SK-N-SH (cell line): ENCODE measurements around the gene S100A5. TPM values are rescaled to one million over a fixed set of nuclear protein-coding genes. Genes with fewer than 3 reads are reported as not detected.
A peak's percentile ranks its signal among the peaks of the same experiment; 100 is the strongest.

Experiments
- CTCF ChIA-PET: fragments of 300-600, 350-600 bp; formaldehyde crosslinking; extraction: SDS; loops from one replicate; lab custom pipeline; 2021; lab: Yijun Ruan, JAX
- POLR2A ChIA-PET: fragments of 350-600 bp; sonication (Branson Sonifier 250); formaldehyde crosslinking; extraction: SDS; loops from one replicate; lab custom pipeline; 2020; ENCODE audit warnings: antibody characterized with exemption, inconsistent platforms; lab: Yijun Ruan, JAX
- DNase-seq: peaks from one replicate; pipeline ENCODE4 v3.0.0; 2012
- H2AFZ ChIP-seq: fragments of 200-600 bp; sonication (generic); 2 replicates; pipeline ENCODE4 v1.8.1; 2016; ENCODE audit warnings: antibody characterized with exemption, mild to moderate bottlenecking, low read depth
- H3F3A ChIP-seq: fragments of 200-600 bp; sonication (generic); replicated peaks from 2 replicates; pipeline ENCODE3; 2016; ENCODE audit warnings: antibody characterized with exemption, mild to moderate bottlenecking; ENCODE audit not compliant: insufficient read depth
- H3K27ac ChIP-seq, 2 experiments: fragments of 200-500 bp in 1 of 2; fragments of 200-600 bp in 1 of 2; sonication (Bioruptor generic) in 1 of 2; sonication (generic), shearing (Covaris generic) in 1 of 2; 2 replicates each; pipeline versions ENCODE4 v1.5.1 to v1.6.1; 2014 to 2016; ENCODE audit warnings: low read depth in 2 of 2, inconsistent platforms in 1 of 2, low read length in 1 of 2, mild to moderate bottlenecking in 1 of 2, mixed read lengths in 1 of 2
- H3K27me3 ChIP-seq: fragments of 200-600 bp; sonication (generic), shearing (Covaris generic); 2 replicates; pipeline ENCODE4 v1.6.1; 2016; ENCODE audit warnings: mixed run types; ENCODE audit not compliant: insufficient read depth
- H3K36me3 ChIP-seq, 2 experiments: fragments of 200-500 bp in 1 of 2; fragments of 200-600 bp in 1 of 2; sonication (Bioruptor generic) in 1 of 2; sonication (generic) in 1 of 2; replicated peaks in 1 of 2; 2 replicates each; pipeline versions ENCODE3 to v1.5.1; 2014 to 2016; ENCODE audit warnings: low read length in 1 of 2, mild to moderate bottlenecking in 1 of 2; ENCODE audit not compliant: insufficient read depth in 2 of 2, control insufficient read depth in 1 of 2
- H3K4me1 ChIP-seq, 2 experiments: fragments of 200-500 bp in 1 of 2; fragments of 200-600 bp in 1 of 2; sonication (Bioruptor generic) in 1 of 2; sonication (generic), shearing (Covaris generic) in 1 of 2; 2 replicates each; pipeline versions ENCODE4 v1.5.1 to v1.6.1; 2014 to 2016; ENCODE audit warnings: low read depth in 1 of 2, low read length in 1 of 2, mixed run types in 1 of 2; ENCODE audit not compliant: insufficient read depth in 2 of 2, control insufficient read depth in 1 of 2
- H3K4me2 ChIP-seq: fragments of 200-600 bp; sonication (generic), shearing (Covaris generic); 2 replicates; pipeline ENCODE4 v1.6.1; 2017; ENCODE audit warnings: mixed run types
- H3K4me3 ChIP-seq, 2 experiments: fragments of 200-500 bp in 1 of 2; fragments of 200-600 bp in 1 of 2; sonication (Bioruptor generic) in 1 of 2; sonication (generic), shearing (Covaris generic) in 1 of 2; 2 replicates each; pipeline versions ENCODE4 v1.5.1 to v1.8.1; 2014 to 2016; ENCODE audit warnings: low read depth in 2 of 2, inconsistent platforms in 1 of 2, low read length in 1 of 2, mild to moderate bottlenecking in 1 of 2, mixed read lengths in 1 of 2, moderate library complexity in 1 of 2
- H3K79me2 ChIP-seq: fragments of 200-600 bp; sonication (generic); 2 replicates; pipeline ENCODE4 v1.8.1; 2017; ENCODE audit warnings: mild to moderate bottlenecking; ENCODE audit not compliant: insufficient read depth
- H3K9ac ChIP-seq: fragments of 200-600 bp; sonication (generic); 2 replicates; pipeline ENCODE4 v1.6.1; 2017; ENCODE audit warnings: mixed run types
- H3K9me2 ChIP-seq: fragments of 200-600 bp; sonication (generic); 2 replicates; pipeline ENCODE4 v1.6.1; 2017; ENCODE audit warnings: mixed run types
- H3K9me3 ChIP-seq: fragments of 200-600 bp; sonication (generic); 2 replicates; pipeline ENCODE4 v1.6.1; 2017; ENCODE audit warnings: mixed run types, mild to moderate bottlenecking, moderate library complexity
- H4K20me1 ChIP-seq: fragments of 200-600 bp; sonication (generic); 2 replicates; pipeline ENCODE4 v1.6.1; 2017; ENCODE audit warnings: mild to moderate bottlenecking, mixed run types; ENCODE audit not compliant: insufficient read depth
- CHD2 ChIP-seq: fragments of 150-350 bp; IDR thresholded peaks from 2 replicates; pipeline ENCODE4 v1.6.1; 2018; ENCODE audit warnings: low read length; ENCODE audit not compliant: partially characterized antibody
- ELF1 ChIP-seq: IDR thresholded peaks from 2 replicates; pipeline ENCODE4 v1.4.0; 2012
- EP300 ChIP-seq, 2 experiments: IDR thresholded peaks; 2 replicates each; pipeline versions ENCODE4 v1.4.0 to v1.6.1; 2012; ENCODE audit warnings: borderline replicate concordance in 1 of 2, low read depth in 1 of 2, low read length in 1 of 2
- EZH2phosphoT487 ChIP-seq: fragments of 200-600 bp; sonication (generic); IDR thresholded peaks from 2 replicates; pipeline ENCODE4 v1.6.1; 2017; ENCODE audit warnings: low read depth, mixed run types, mild to moderate bottlenecking, antibody characterized with exemption, moderate library complexity, borderline replicate concordance
- FOXJ3 ChIP-seq: sonication (generic); formaldehyde crosslinking; IDR thresholded peaks from 2 replicates; pipeline ENCODE4 v1.5.1; 2020; ENCODE audit warnings: mild to moderate bottlenecking, missing genetic modification reagents
- MEF2A ChIP-seq: IDR thresholded peaks from 2 replicates; pipeline ENCODE4 v1.4.0; 2012; ENCODE audit warnings: low read depth, borderline replicate concordance
- MXI1 ChIP-seq: IDR thresholded peaks from 2 replicates; pipeline ENCODE4 v1.6.1; 2012; ENCODE audit warnings: mild to moderate bottlenecking, low read depth, low read length, improper control_type of control experiment
- NFIC ChIP-seq: IDR thresholded peaks from 2 replicates; pipeline ENCODE4 v1.4.0; 2012; ENCODE audit warnings: borderline replicate concordance
- NRF1 ChIP-seq: IDR thresholded peaks from 2 replicates; pipeline ENCODE4 v1.6.1; 2012; ENCODE audit warnings: low read depth, mild to moderate bottlenecking, low read length
- PBX3 ChIP-seq: IDR thresholded peaks from 2 replicates; pipeline ENCODE4; 2012
- RXRA ChIP-seq: IDR thresholded peaks from 2 replicates; pipeline ENCODE4 v1.4.0; 2012; ENCODE audit warnings: low read depth, mild to moderate bottlenecking, borderline replicate concordance
- WGBS: methylation state at CpG from one replicate; pipeline ENCODE4 v1.1.6; 2017; ENCODE audit warnings: low lambda C conversion rate; 5-methylcytosine and 5-hydroxymethylcytosine counted together
- polyA plus RNA-seq, 3 experiments: library from polyadenylated mRNA; depleted of rRNA; stranded (reverse); fragments of >200 nt; gene quantifications; 2 replicates each; pipeline ENCODE4 v1.2.3, GENCODE V29; 2012
- TF ChIP-seq, protein P1 (sequence below): IDR thresholded peaks from 2 replicates; pipeline ENCODE4 v1.4.0; 2012; ENCODE audit warnings: low read depth
- TF ChIP-seq, protein P2 (sequence below): fragments of 150-350 bp; IDR thresholded peaks from 2 replicates; pipeline ENCODE4 v1.6.1; 2017; ENCODE audit warnings: antibody characterized with exemption, low read length, low read depth, borderline replicate concordance
- TF ChIP-seq, protein P3 (sequence below): IDR thresholded peaks from 2 replicates; pipeline ENCODE4 v1.6.1; 2012; ENCODE audit warnings: mild to moderate bottlenecking, low read depth, low read length, moderate library complexity
- TF ChIP-seq, protein P4 (sequence below): IDR thresholded peaks from 2 replicates; pipeline ENCODE4 v1.4.0; 2012; ENCODE audit warnings: low read depth, borderline replicate concordance
- TF ChIP-seq, protein P5 (sequence below): fragments of 200-600 bp; sonication (generic); IDR thresholded peaks from 2 replicates; pipeline ENCODE4 v1.6.1; 2017; ENCODE audit warnings: antibody characterized with exemption, mild to moderate bottlenecking, moderate library complexity

S100A5 gene
- polyA plus RNA-seq, 1 of the 3 experiments (the other 2 are of a cell fraction) = 0.15 TPM

GRCh38 chr1:153585006-153585405 lies 44.3 kb upstream of the S100A5 start:
- Histone ChIP-seq H3K36me3 (no peaks in the 10 kb centered on the region), H3K9ac (no peak overlapping the region), H3F3A (no peaks in the 10 kb centered on the region), H3K27me3 (no peaks in the 10 kb centered on the region), H2AFZ (no peak overlapping the region), H4K20me1 (no peaks in the 10 kb centered on the region), H3K4me3 (no peak overlapping the region), H3K79me2 (no peaks in the 10 kb centered on the region), H3K9me3 (no peaks in the 10 kb centered on the region), H3K9me2 (no peaks in the 10 kb centered on the region), H3K27ac (no peak overlapping the region), H3K4me2 (no peak overlapping the region), H3K4me1 (peaks cover 0 to 3% of the 10 kb centered on the region in 2 experiments; a peak in 2 of 4 replicates)
- WGBS = 91% methylated on average over 1 of the region's 1 CpG
- CTCF ChIA-PET = interaction anchor here (0.6 to 3.3 kb wide), 5 partner anchors 11 to 401 kb away, joined by 3 to 18 read pairs (median 4); partner anchors contain the start of gene RAB13
- no peak for TF ChIP-seq NRF1
- TF ChIP-seq, protein P1, sequence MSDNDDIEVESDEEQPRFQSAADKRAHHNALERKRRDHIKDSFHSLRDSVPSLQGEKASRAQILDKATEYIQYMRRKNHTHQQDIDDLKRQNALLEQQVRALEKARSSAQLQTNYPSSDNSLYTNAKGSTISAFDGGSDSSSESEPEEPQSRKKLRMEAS = no peak
- TF ChIP-seq, protein P2, sequence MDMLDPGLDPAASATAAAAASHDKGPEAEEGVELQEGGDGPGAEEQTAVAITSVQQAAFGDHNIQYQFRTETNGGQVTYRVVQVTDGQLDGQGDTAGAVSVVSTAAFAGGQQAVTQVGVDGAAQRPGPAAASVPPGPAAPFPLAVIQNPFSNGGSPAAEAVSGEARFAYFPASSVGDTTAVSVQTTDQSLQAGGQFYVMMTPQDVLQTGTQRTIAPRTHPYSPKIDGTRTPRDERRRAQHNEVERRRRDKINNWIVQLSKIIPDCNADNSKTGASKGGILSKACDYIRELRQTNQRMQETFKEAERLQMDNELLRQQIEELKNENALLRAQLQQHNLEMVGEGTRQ = no peak
- TF ChIP-seq, protein P3, sequence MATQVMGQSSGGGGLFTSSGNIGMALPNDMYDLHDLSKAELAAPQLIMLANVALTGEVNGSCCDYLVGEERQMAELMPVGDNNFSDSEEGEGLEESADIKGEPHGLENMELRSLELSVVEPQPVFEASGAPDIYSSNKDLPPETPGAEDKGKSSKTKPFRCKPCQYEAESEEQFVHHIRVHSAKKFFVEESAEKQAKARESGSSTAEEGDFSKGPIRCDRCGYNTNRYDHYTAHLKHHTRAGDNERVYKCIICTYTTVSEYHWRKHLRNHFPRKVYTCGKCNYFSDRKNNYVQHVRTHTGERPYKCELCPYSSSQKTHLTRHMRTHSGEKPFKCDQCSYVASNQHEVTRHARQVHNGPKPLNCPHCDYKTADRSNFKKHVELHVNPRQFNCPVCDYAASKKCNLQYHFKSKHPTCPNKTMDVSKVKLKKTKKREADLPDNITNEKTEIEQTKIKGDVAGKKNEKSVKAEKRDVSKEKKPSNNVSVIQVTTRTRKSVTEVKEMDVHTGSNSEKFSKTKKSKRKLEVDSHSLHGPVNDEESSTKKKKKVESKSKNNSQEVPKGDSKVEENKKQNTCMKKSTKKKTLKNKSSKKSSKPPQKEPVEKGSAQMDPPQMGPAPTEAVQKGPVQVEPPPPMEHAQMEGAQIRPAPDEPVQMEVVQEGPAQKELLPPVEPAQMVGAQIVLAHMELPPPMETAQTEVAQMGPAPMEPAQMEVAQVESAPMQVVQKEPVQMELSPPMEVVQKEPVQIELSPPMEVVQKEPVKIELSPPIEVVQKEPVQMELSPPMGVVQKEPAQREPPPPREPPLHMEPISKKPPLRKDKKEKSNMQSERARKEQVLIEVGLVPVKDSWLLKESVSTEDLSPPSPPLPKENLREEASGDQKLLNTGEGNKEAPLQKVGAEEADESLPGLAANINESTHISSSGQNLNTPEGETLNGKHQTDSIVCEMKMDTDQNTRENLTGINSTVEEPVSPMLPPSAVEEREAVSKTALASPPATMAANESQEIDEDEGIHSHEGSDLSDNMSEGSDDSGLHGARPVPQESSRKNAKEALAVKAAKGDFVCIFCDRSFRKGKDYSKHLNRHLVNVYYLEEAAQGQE = no peak
- TF ChIP-seq CHD2 = no peak
- TF ChIP-seq, protein P4, sequence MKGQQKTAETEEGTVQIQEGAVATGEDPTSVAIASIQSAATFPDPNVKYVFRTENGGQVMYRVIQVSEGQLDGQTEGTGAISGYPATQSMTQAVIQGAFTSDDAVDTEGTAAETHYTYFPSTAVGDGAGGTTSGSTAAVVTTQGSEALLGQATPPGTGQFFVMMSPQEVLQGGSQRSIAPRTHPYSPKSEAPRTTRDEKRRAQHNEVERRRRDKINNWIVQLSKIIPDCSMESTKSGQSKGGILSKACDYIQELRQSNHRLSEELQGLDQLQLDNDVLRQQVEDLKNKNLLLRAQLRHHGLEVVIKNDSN = no peak
- TF ChIP-seq MXI1 = no peak
- POLR2A ChIA-PET = no interaction called here
- DNase-seq = no peak

DNA sequence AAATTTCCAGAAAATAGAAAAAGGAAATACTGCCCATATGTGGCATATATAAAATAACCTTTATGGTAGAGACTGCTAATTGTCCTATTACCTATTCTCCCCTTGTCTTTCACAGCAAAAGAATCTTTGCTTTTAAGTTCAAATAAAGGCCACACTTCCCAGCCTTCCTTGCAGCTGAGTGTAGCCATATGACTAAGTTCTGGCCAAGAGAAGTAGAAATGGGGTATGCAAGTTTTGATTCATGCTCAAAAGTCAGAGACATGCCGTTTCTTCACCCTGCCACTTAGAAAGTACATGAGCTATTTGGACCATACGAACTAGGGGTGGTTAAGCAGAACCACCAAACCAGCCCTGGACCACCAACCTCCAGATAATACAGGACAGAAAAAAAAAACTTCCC lies 43.2 kb upstream of the S100A5 start:
- no peaks in the 10 kb centered on the region for H3K9me2 ChIP-seq
- H3K4me1 ChIP-seq = peaks cover 3 to 6% of the 10 kb centered on the region in 2 experiments; a peak in 2 of 4 replicates
- no peak for DNase-seq
- 93% methylated on average over 2 of the region's 2 CpGs for WGBS
- ChIA-PET POLR2A (no interaction called here), CTCF (no interaction called here)
- H3K36me3 ChIP-seq = no peaks in the 10 kb centered on the region
- peak overlapping the region; percentile 7; the same call in 1 of the 2 replicates for H2AFZ ChIP-seq
- H4K20me1 ChIP-seq = no peaks in the 10 kb centered on the region
- H3K79me2 ChIP-seq = no peaks in the 10 kb centered on the region; the same call in 1 of the 2 replicates
- no peaks in the 10 kb centered on the region for H3K27me3 ChIP-seq
- H3F3A ChIP-seq = no peaks in the 10 kb centered on the region
- H3K4me3 ChIP-seq = no peak overlapping the region
- H3K4me2 ChIP-seq = no peak overlapping the region
- H3K27ac ChIP-seq = no peak overlapping the region
- H3K9ac ChIP-seq = no peak overlapping the region
- no peaks in the 10 kb centered on the region for H3K9me3 ChIP-seq
- no peak for TF ChIP-seq EZH2phosphoT487
- no peak for TF ChIP-seq PBX3
- no peak for TF ChIP-seq RXRA
- TF ChIP-seq ELF1 = no peak
- TF ChIP-seq FOXJ3 (CRISPR knock-in tag) = no peak
- TF ChIP-seq, protein P5, sequence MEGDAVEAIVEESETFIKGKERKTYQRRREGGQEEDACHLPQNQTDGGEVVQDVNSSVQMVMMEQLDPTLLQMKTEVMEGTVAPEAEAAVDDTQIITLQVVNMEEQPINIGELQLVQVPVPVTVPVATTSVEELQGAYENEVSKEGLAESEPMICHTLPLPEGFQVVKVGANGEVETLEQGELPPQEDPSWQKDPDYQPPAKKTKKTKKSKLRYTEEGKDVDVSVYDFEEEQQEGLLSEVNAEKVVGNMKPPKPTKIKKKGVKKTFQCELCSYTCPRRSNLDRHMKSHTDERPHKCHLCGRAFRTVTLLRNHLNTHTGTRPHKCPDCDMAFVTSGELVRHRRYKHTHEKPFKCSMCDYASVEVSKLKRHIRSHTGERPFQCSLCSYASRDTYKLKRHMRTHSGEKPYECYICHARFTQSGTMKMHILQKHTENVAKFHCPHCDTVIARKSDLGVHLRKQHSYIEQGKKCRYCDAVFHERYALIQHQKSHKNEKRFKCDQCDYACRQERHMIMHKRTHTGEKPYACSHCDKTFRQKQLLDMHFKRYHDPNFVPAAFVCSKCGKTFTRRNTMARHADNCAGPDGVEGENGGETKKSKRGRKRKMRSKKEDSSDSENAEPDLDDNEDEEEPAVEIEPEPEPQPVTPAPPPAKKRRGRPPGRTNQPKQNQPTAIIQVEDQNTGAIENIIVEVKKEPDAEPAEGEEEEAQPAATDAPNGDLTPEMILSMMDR = no peak
- no peak for TF ChIP-seq MEF2A
- TF ChIP-seq CHD2 = no peak
- no peak for TF ChIP-seq EP300 (IDR thresholded peaks at IDR 0.05; ENCODE audit: borderline replicate concordance in 1 of 2, low read depth in 1 of 2, low read length in 1 of 2)
- no peak for TF ChIP-seq NFIC
